Fibroblast of mammary gland (primary cell): Measurements from ENCODE around the gene BCAR3.
A peak's percentile ranks its signal among the peaks of the same experiment; 100 is the strongest.

Experiments used
- DNase-seq: peaks from one replicate; pipeline ENCODE4 v3.0.0-alpha.2; 2010; ENCODE audit warnings: low read depth
- H3K4me3 ChIP-seq: 2 replicates; pipeline ENCODE4 v1.5.1; 2011; ENCODE audit warnings: low read depth, mild to moderate bottlenecking, low read length, moderate library complexity; ENCODE audit not compliant: control insufficient read depth
- TF ChIP-seq, protein P1 (sequence below): conservative IDR thresholded peaks from 2 replicates; pipeline ENCODE4 v1.5.1; 2011; ENCODE audit warnings: low read depth, low read length, inconsistent platforms; ENCODE audit not compliant: control insufficient read depth, insufficient read depth

Gene BCAR3

GRCh38 chr1:93614986-93615581 is 66.6 kb downstream of the BCAR3 start:
- H3K4me3 ChIP-seq = no peak overlapping the region
- peak; percentile 96 for DNase-seq
- TF ChIP-seq, protein P1, sequence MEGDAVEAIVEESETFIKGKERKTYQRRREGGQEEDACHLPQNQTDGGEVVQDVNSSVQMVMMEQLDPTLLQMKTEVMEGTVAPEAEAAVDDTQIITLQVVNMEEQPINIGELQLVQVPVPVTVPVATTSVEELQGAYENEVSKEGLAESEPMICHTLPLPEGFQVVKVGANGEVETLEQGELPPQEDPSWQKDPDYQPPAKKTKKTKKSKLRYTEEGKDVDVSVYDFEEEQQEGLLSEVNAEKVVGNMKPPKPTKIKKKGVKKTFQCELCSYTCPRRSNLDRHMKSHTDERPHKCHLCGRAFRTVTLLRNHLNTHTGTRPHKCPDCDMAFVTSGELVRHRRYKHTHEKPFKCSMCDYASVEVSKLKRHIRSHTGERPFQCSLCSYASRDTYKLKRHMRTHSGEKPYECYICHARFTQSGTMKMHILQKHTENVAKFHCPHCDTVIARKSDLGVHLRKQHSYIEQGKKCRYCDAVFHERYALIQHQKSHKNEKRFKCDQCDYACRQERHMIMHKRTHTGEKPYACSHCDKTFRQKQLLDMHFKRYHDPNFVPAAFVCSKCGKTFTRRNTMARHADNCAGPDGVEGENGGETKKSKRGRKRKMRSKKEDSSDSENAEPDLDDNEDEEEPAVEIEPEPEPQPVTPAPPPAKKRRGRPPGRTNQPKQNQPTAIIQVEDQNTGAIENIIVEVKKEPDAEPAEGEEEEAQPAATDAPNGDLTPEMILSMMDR = no peak

DNA sequence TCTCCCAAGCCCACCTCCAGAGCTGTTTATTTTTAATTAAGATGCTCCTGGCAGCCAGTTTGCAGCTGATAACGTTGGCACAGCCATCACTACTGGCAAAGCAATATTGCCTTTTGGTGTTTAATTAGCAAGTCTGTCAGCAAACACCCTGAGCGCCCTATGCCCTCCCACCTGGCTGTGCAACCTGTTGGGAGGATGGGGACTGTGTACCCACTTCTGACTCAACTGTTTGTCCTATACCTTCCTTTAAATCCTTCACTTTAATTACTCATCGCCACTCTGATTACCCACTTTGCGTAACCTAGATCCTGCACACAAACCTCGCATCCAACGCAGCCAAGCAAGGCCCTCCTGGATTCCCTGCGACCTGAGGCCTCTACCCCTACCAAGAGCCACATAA is 67.1 kb downstream of the BCAR3 start:
- TF ChIP-seq, protein P1 = no peak
- peak; percentile 47 for DNase-seq
- no peak overlapping the region for H3K4me3 ChIP-seq

DNA sequence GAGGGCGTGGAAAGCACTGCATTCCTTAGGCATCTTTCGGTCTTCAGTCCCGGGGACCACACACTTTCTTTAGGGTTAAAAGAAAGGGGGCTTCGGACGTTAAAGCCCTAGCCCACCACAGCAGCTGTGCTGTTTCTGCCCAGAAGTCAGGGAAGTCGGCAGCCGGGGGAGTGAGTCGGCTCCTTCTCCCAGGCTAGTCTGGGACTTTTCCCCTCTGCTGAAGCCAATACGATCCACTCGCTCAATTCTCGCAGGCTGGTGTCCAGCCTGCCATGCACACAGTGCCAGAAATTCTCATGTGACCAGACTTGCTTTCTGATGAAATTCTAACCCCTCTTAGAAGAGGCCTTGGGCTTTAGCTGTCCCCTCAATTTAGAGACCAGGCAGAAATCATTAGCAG is 67.7 kb downstream of the BCAR3 start:
- TF ChIP-seq, protein P1 = no peak
- peak overlapping the region; percentile 24 for H3K4me3 ChIP-seq
- DNase-seq = peak; percentile 74

GRCh38 chr1:93612510-93612909 is 69.1 kb downstream of the BCAR3 start:
- H3K4me3 ChIP-seq = no peak overlapping the region
- TF ChIP-seq, protein P1 = no peak
- DNase-seq = no peak

DNA sequence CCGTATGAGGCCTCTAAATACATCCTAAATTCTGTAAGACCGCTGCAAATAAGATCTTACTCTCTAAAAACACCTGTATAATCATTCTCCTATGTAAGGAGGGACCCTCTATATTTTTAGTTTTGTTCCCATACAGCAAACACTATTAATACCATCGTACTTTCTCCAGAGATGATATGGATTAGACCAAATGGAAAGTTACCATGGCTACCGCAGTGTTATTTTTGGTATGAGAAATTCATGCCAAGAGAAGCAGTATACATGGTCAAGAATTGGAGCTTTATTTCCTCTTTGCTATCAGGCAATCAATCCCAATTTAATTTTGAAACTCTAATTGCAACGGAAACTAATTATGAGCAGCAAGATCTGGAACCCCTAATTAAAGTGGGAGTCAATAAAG is 70.0 kb downstream of the BCAR3 start:
- no peak for DNase-seq
- TF ChIP-seq, protein P1 = no peak
- no peak overlapping the region for H3K4me3 ChIP-seq

DNA sequence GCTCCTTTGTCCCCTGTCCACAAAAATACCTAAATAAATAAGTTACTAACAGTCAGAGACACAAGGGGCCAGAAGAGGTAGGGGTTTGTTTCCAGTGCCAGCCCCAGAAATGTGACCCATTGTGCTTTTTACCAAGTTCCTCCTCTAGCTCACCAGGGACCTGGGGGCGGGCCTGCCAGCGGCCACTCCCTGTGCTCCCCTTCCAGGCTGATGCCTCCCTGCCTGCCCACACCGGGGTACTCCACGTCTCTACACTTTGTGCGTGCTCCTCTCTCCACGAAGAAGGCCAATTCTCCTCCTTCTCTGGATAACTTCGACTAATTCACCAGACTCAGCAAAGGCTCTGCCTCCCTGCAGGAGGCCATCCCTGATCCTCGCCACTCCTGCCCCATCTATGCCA is 72.1 kb downstream of the BCAR3 start:
- TF ChIP-seq, protein P1 = no peak
- no peak for DNase-seq
- no peak overlapping the region for H3K4me3 ChIP-seq

DNA sequence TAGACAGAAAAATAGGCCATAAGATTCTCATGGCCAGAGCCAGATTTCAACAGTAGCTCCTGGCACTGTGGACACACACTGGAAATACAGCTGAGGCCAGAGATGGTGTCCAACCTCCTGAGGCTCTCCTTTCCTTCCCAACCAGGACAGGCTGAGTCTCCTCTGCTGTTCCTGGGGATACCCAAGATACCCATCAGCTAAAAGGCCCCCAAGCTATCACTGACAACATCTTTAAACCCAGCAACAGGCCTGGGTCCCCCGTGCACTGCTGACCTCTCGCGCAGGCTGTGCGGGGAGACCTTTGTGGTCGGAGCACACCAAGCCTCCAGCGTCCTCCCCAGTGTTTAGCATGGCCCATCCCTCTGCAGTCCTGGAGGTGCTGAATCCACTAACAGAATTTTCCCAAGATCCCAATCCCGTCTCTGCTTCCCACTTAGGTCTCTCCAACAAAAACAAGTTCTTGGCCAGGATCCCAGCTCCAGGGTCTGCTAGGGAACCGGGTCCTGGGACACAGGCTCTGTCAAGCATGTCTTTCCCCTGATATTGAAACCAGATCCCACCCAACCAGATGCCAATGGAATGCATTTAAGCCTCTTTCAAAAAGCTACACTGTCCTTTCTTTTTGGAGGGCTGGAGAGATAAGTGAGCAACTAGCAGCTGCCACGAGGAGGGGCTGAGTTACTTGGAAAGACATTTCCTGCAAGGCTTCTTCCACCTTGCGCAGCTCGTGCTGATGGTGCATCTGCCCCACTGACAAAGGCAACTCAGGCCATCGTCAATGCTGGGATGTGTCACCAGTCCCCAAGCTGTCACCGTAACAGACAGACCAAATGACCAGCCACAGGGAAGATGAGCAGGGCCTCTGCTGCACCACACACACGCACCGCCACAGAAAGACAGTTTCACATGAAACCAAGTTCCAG is 73.2 kb downstream of the BCAR3 start:
- peak; percentile 81 for DNase-seq
- TF ChIP-seq, protein P1 = no peak
- no peak overlapping the region for H3K4me3 ChIP-seq
